Omental fat pad (tissue), 4 donors: ENCODE results near the gene GREM2. TPM values are rescaled to one million over a fixed set of nuclear protein-coding genes. Genes with fewer than 3 reads are reported as not detected.

Experiments used
- ATAC-seq: fragments of 150-250 bp; one replicate; pipeline ENCODE4 v1.9.1; 2016; ENCODE audit warnings: mild to moderate bottlenecking, moderate library complexity; ENCODE audit not compliant: low FRiP score
- DNase-seq: peaks from one replicate; pipeline ENCODE4 v3.0.0-alpha.2; 2019; ENCODE audit warnings: low spot score
- CTCF ChIP-seq, 3 donors: fragments of 450-650 bp; IDR thresholded peaks; one replicate each; pipeline ENCODE4 v1.5.1; 2016 to 2017; ENCODE audit warnings: antibody characterized with exemption in 3 of 3, mild to moderate bottlenecking in 3 of 3, moderate library complexity in 2 of 3
- total RNA-seq, 4 donors: library from RNA; depleted of rRNA; stranded (reverse); fragments of >200 nt; gene quantifications; one replicate each; pipeline ENCODE4 v1.1.0, GENCODE V29; 2016

GREM2 gene
- total RNA-seq, 4 donors from 2014 or later: 0.09 to 0.36 (median 0.16) TPM; not detected in 1

- DNase-seq (no peak), ATAC-seq (no peak)
- TF ChIP-seq CTCF (IDR thresholded peaks at IDR 0.05): no peak
These were observed 72.1 kb downstream of the GREM2 start for GRCh38 chr1:240539769-240540414.

GRCh38 chr1:240538776-240539430 lies 73.1 kb downstream of the GREM2 start:
- TF ChIP-seq CTCF (IDR thresholded peaks at IDR 0.05): no peak
- ATAC-seq (no peak), DNase-seq (no peak)

GRCh38 chr1:240533154-240533780 lies 78.7 kb downstream of the GREM2 start:
- ATAC-seq (no peak), DNase-seq (no peak)
- no peak for TF ChIP-seq CTCF (IDR thresholded peaks at IDR 0.05)

GRCh38 chr1:240528591-240528990 lies 83.4 kb downstream of the GREM2 start:
- ATAC-seq: no peak
- DNase-seq: no peak
- no peak for TF ChIP-seq CTCF (IDR thresholded peaks at IDR 0.05)

- DNase-seq (no peak), ATAC-seq (no peak)
- TF ChIP-seq CTCF (IDR thresholded peaks at IDR 0.05): no peak
These were observed 84.9 kb downstream of the GREM2 start for GRCh38 chr1:240527086-240527485.

GRCh38 chr1:240526312-240526711 lies 85.6 kb downstream of the GREM2 start:
- no peak for TF ChIP-seq CTCF (IDR thresholded peaks at IDR 0.05)
- ATAC-seq (no peak), DNase-seq (no peak)
